Gastrocnemius medialis (tissue), 4 donors: Measurements from ENCODE around the gene PPP2R3B. TPM values are rescaled to one million over a fixed set of nuclear protein-coding genes. Genes with fewer than 3 reads are reported as not detected.

Experiments used
- ATAC-seq, 2 donors: fragments of 150-250 bp; one replicate each; pipeline ENCODE4 v1.9.1; 2016
- DNase-seq, 2 donors: peaks; one replicate each; pipeline ENCODE4 v3.0.0-alpha.2; 2019
- H3K27ac ChIP-seq, 4 donors: fragments of 200-600 bp; sonication (generic); 1 replicate in 1 of 4; 2 replicates in 3 of 4; pipeline ENCODE4 v1.5.1; 2016 to 2018; ENCODE audit warnings: mild to moderate bottlenecking in 2 of 4, moderate library complexity in 1 of 4
- H3K27me3 ChIP-seq, 3 donors: fragments of 200-600 bp; sonication (generic) in 2 of 3; 1 replicate in 1 of 3; 2 replicates in 2 of 3; pipeline versions ENCODE4 v1.5.1 to v1.6.0; 2016 to 2019; ENCODE audit warnings: mild to moderate bottlenecking in 1 of 3, moderate library complexity in 1 of 3
- H3K36me3 ChIP-seq, 2 donors: fragments of 200-600 bp; sonication (generic) in 1 of 2; one replicate each; pipeline ENCODE4 v1.5.1; 2017 to 2018
- H3K4me1 ChIP-seq, 2 donors: fragments of 200-600 bp; sonication (generic) in 1 of 2; one replicate each; pipeline ENCODE4 v1.5.1; 2016 to 2017; ENCODE audit warnings: mild to moderate bottlenecking in 2 of 2
- H3K4me3 ChIP-seq, 4 donors: fragments of 200-600 bp; sonication (generic) in 3 of 4; 1 replicate in 1 of 4; 2 replicates in 3 of 4; pipeline ENCODE4 v1.5.1; 2016 to 2019; ENCODE audit warnings: mild to moderate bottlenecking in 2 of 4
- H3K9me3 ChIP-seq, 3 donors: fragments of 200-600 bp; sonication (generic) in 2 of 3; 1 replicate in 1 of 3; 2 replicates in 2 of 3; pipeline ENCODE4 v1.5.1; 2016 to 2019
- CTCF ChIP-seq, 5 experiments: fragments of 450-650 bp in 3 of 5; fragments of 200-600 bp in 2 of 5; sonication (generic) in 2 of 5; IDR thresholded peaks in 4 of 5; conservative IDR thresholded peaks in 1 of 5; 1 replicate in 4 of 5; 2 replicates in 1 of 5; pipeline ENCODE4 v1.5.1; 2016 to 2019; ENCODE audit warnings: antibody characterized with exemption in 5 of 5, mild to moderate bottlenecking in 3 of 5, moderate library complexity in 3 of 5
- POLR2A ChIP-seq, 2 donors: fragments of 450-650 bp; IDR thresholded peaks; one replicate each; pipeline ENCODE4 v1.6.1; 2017; ENCODE audit warnings: antibody characterized with exemption in 2 of 2, mild to moderate bottlenecking in 2 of 2, moderate library complexity in 2 of 2
- in situ Hi-C, 4 donors: fragments of 200-750 bp; cut with MboI; loops; one replicate each; pipeline versions ENCODE4 v1.15.0 to v1.8.0; 2017; ENCODE audit warnings: low sequenced_read_pairs in 4 of 4
- intact Hi-C: fragments of 100-400 bp; cut with DNase I; formaldehyde crosslinking; loops from one replicate; pipeline ENCODE4 v1.15.1; 2023; ENCODE audit warnings: low total_unique reads
- total RNA-seq, 4 donors: library from RNA; depleted of rRNA; stranded (reverse); fragments of >200 nt; gene quantifications; one replicate each; pipeline versions ENCODE4 v1.1.0 to v1.2.3, GENCODE V29; 2016

Gene PPP2R3B
- total RNA-seq, 4 donors from 2014 or later: 53.8 to 103 (median 69.4) TPM

DNA sequence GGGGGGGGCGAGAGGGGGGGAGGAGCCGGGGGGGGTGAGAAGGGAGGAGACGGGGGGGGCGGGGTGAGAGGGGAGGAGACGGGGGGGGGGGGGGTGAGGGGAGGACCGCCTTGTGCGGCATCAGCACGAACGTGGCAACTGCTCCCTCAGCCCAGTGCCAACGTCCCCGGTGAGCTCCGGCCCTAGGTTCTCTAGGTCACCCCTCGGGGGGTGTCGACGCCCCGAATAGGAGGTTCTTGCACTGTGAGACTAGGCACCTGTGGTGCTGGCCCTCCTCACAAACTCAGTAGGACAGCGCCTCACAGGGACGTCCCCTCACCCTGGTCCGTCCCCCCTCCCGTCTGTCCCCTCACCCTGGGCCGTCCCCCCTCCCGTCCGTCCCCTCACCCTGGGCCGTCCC, 46.6 kb downstream of the PPP2R3B start:
- Histone ChIP-seq H3K9me3 (no peaks in the 10 kb centered on the region), H3K27me3 (no peaks in the 10 kb centered on the region), H3K36me3 (peaks cover 0 to 33% of the 10 kb centered on the region in 2 donors), H3K4me1 (no peaks in the 10 kb centered on the region), H3K27ac (no peak overlapping the region), H3K4me3 (no peak overlapping the region)
- in situ Hi-C loops: no loop called here
- DNase-seq (no peak), ATAC-seq (no peak)
- intact Hi-C loops: no loop called here
- TF ChIP-seq CTCF (IDR thresholded peaks at IDR 0.05 in 4 of 5, conservative IDR thresholded peaks at IDR 0.05 in 1 of 5): no peak
- TF ChIP-seq POLR2A (IDR thresholded peaks at IDR 0.05): no peak

- H3K4me1 ChIP-seq: no peaks in the 10 kb centered on the region
- in situ Hi-C loops (no loop called here), intact Hi-C loops (no loop called here)
- H3K27me3 ChIP-seq: no peaks in the 10 kb centered on the region
- no peak for DNase-seq
- H3K4me3 ChIP-seq: no peak overlapping the region
- TF ChIP-seq CTCF (IDR thresholded peaks at IDR 0.05 in 4 of 5, conservative IDR thresholded peaks at IDR 0.05 in 1 of 5) (no peak), POLR2A (IDR thresholded peaks at IDR 0.05) (no peak)
- ATAC-seq: no peak
- peaks cover under 1 to 28% of the 10 kb centered on the region in 2 donors for H3K36me3 ChIP-seq
- H3K9me3 ChIP-seq: no peaks in the 10 kb centered on the region
- no peak overlapping the region for H3K27ac ChIP-seq
These were observed 47.8 kb downstream of the PPP2R3B start for GRCh38 chrX:338836-339400.

- no peak overlapping the region for H3K27ac ChIP-seq
- DNase-seq (no peak), ATAC-seq (no peak)
- no peak overlapping the region for H3K4me3 ChIP-seq
- H3K9me3 ChIP-seq: no peaks in the 10 kb centered on the region
- H3K4me1 ChIP-seq: no peaks in the 10 kb centered on the region
- TF ChIP-seq POLR2A (IDR thresholded peaks at IDR 0.05) (no peak), CTCF (IDR thresholded peaks at IDR 0.05 in 4 of 5, conservative IDR thresholded peaks at IDR 0.05 in 1 of 5) (no peak)
- in situ Hi-C loops (no loop called here), intact Hi-C loops (no loop called here)
- no peaks in the 10 kb centered on the region for H3K27me3 ChIP-seq
- H3K36me3 ChIP-seq: peaks cover 5 to 34% of the 10 kb centered on the region in 2 donors
These were observed 48.3 kb downstream of the PPP2R3B start for GRCh38 chrX:338281-338835.

DNA sequence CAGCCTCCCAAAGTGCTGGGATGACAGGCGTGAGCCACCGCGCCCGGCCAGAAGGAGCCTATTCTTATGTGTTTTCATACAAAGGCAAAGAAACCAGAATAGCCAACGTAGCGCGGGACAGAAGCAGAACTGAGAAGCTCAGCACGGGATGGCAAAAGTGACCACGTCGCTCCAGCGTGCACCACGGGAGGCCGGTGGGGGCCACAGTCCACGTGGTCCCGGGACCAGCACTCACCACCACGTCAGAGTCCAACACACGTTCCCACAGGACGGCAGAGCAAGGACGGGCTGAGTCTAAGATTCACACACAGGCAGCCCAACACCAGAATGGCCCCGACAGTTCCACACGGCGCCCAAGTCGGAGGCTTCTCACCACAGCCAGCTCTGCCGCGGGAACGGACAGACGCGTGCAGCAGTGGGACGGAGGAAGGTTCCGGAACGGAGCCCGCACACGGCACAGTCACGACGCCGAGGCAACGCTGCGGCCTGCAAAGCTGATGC, 49.3 kb downstream of the PPP2R3B start:
- intact Hi-C loops: no loop called here
- no peaks in the 10 kb centered on the region for H3K4me1 ChIP-seq
- ATAC-seq (no peak), DNase-seq (no peak)
- in situ Hi-C loops: no loop called here
- H3K4me3 ChIP-seq: no peak overlapping the region
- peaks cover 5 to 41% of the 10 kb centered on the region in 2 donors for H3K36me3 ChIP-seq
- no peaks in the 10 kb centered on the region for H3K27me3 ChIP-seq
- H3K9me3 ChIP-seq: no peaks in the 10 kb centered on the region
- TF ChIP-seq POLR2A (IDR thresholded peaks at IDR 0.05) (no peak), CTCF (IDR thresholded peaks at IDR 0.05 in 4 of 5, conservative IDR thresholded peaks at IDR 0.05 in 1 of 5) (no peak)
- no peak overlapping the region for H3K27ac ChIP-seq
